ENCODE data around the gene RAX.
"Not testable (repeated sequence)": the region's sequence is repeated elsewhere in the genome, so short reads cannot be mapped to it uniquely, and the experiment has no call there.

Gene RAX

GRCh38 chr18:59263661-59264060, 9.6 kb downstream of the RAX start:
- H3K4me3 ChIP-seq (replicated peaks; ENCODE audit: insufficient read depth, low read length), result no peak overlapping the region
- no peak for TF ChIP-seq POLR2AphosphoS5 (IDR thresholded peaks at IDR 0.05; ENCODE audit: low read depth)
- TF ChIP-seq SPI1 (IDR thresholded peaks at IDR 0.05; ENCODE audit: borderline replicate concordance, low read depth), result no peak
- TF ChIP-seq, protein P1, sequence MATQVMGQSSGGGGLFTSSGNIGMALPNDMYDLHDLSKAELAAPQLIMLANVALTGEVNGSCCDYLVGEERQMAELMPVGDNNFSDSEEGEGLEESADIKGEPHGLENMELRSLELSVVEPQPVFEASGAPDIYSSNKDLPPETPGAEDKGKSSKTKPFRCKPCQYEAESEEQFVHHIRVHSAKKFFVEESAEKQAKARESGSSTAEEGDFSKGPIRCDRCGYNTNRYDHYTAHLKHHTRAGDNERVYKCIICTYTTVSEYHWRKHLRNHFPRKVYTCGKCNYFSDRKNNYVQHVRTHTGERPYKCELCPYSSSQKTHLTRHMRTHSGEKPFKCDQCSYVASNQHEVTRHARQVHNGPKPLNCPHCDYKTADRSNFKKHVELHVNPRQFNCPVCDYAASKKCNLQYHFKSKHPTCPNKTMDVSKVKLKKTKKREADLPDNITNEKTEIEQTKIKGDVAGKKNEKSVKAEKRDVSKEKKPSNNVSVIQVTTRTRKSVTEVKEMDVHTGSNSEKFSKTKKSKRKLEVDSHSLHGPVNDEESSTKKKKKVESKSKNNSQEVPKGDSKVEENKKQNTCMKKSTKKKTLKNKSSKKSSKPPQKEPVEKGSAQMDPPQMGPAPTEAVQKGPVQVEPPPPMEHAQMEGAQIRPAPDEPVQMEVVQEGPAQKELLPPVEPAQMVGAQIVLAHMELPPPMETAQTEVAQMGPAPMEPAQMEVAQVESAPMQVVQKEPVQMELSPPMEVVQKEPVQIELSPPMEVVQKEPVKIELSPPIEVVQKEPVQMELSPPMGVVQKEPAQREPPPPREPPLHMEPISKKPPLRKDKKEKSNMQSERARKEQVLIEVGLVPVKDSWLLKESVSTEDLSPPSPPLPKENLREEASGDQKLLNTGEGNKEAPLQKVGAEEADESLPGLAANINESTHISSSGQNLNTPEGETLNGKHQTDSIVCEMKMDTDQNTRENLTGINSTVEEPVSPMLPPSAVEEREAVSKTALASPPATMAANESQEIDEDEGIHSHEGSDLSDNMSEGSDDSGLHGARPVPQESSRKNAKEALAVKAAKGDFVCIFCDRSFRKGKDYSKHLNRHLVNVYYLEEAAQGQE (IDR thresholded peaks at IDR 0.05; ENCODE audit: insufficient replicate concordance, low read depth), result no peak
- TF ChIP-seq CTCF (IDR thresholded peaks at IDR 0.05; ENCODE audit: insufficient read depth, low read length), result no peak
- no peak for TF ChIP-seq GABPA (IDR thresholded peaks at IDR 0.05; ENCODE audit: low read depth)
- no peak for DNase-seq (ENCODE audit: low read depth in 1 of 2, low spot score in 1 of 2)
- H3K27me3 ChIP-seq (ENCODE audit: insufficient read depth, poor library complexity, severe bottlenecking), result peaks cover 57% of the 10 kb centered on the region
- H3K27ac ChIP-seq (replicated peaks), result no peak overlapping the region

- peaks cover 43% of the 10 kb centered on the region for H3K27me3 ChIP-seq (ENCODE audit: insufficient read depth, poor library complexity, severe bottlenecking)
- not testable (repeated sequence) for H3K4me3 ChIP-seq (replicated peaks; ENCODE audit: insufficient read depth, low read length)
Observed at GRCh38 chr18:59262243-59262642, 11.0 kb downstream of the RAX start.

DNA sequence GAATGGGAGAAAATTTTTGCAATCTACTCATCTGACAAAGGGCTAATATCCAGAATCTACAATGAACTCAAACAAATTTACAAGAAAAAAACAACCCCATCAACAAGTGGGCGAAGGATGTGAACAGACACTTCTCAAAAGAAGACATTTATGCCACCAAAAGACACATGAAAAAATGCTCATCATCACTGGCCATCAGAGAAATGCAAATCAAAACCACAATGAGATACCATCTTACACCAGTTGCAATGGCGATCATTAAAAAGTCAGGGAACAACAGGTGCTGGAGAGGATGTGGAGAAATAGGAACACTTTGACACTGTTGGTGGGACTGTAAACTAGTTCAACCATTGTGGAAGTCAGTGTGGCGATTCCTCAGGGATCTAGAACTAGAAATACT, 11.4 kb downstream of the RAX start:
- not testable (repeated sequence) for H3K4me3 ChIP-seq (replicated peaks; ENCODE audit: insufficient read depth, low read length); H3K27ac ChIP-seq (replicated peaks); DNase-seq (ENCODE audit: low read depth in 1 of 2, low spot score in 1 of 2)
- peaks cover 39% of the 10 kb centered on the region for H3K27me3 ChIP-seq (ENCODE audit: insufficient read depth, poor library complexity, severe bottlenecking)

More at GRCh38 chr18:59262243-59262642, 11.0 kb downstream of the RAX start:
- not testable (repeated sequence) for DNase-seq (ENCODE audit: low read depth in 1 of 2, low spot score in 1 of 2); H3K27ac ChIP-seq (replicated peaks)

DNA sequence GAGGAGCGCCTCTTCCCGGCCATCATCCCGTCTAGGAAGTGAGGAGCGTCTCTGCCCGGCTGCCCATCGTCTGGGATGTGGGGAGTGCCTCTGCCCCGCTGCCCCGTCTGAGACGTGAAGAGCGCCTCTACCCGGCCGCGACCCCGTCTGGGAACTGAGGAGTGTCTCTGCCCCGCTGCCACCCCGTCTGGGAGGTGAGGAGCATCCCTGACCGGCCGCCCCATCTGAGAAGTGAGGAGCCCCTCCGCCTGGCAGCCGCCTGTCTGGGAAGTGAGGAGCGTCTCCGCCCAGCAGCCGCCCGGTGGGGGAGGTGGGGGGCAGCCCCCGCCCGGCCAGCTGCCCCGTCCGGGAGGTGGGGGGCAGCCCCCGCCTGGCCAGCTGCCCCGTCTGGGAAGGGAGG, 17.8 kb downstream of the RAX start:
- H3K27ac ChIP-seq (replicated peaks); DNase-seq (ENCODE audit: low read depth in 1 of 2, low spot score in 1 of 2); H3K4me3 ChIP-seq (replicated peaks; ENCODE audit: insufficient read depth, low read length): not testable (repeated sequence)
- peaks cover 11% of the 10 kb centered on the region for H3K27me3 ChIP-seq (ENCODE audit: insufficient read depth, poor library complexity, severe bottlenecking)

DNA sequence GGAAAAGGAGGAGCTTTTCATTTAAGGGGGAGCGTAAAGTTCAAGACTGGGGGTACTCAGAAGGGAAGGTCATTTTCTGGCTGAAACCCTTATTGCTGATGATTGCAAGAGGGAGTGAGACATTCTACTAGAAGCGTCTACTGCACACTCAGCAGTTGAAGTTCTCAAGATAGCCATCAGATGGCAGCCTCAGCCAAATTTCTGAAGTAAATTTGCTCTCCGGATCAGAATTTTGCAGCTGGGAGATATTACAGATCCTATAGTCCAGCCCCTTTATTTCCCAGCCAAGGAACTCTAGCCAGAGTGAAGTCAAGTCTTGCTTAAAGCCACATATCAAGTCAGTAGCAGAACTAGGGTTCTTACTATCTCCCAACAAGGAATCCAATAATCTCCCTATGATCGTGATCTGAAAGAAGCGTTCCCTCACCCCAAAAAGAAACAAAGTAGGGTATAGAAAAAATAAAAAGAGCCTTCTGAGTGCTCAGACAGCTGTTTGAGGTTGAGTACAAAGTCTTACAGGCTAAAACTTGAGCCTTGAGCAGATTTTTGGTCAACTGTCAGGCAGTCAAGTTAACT, 24.0 kb downstream of the RAX start:
- no peak overlapping the region for H3K4me3 ChIP-seq (replicated peaks; ENCODE audit: insufficient read depth, low read length)
- DNase-seq (ENCODE audit: low read depth in 1 of 2, low spot score in 1 of 2), result peak in 1 of 2 experiments; percentile 55
- TF ChIP-seq CTCF (IDR thresholded peaks at IDR 0.05; ENCODE audit: insufficient read depth, low read length) (peak; percentile 80), POLR2AphosphoS5 (IDR thresholded peaks at IDR 0.05; ENCODE audit: low read depth) (no peak)
- no peak overlapping the region for H3K27ac ChIP-seq (replicated peaks)
- peaks cover 13% of the 10 kb centered on the region for H3K27me3 ChIP-seq (ENCODE audit: insufficient read depth, poor library complexity, severe bottlenecking)

GRCh38 chr18:59246796-59247195, 26.5 kb downstream of the RAX start:
- no peak overlapping the region for H3K27ac ChIP-seq (replicated peaks)
- no peak for DNase-seq (ENCODE audit: low read depth in 1 of 2, low spot score in 1 of 2)
- H3K4me3 ChIP-seq (replicated peaks; ENCODE audit: insufficient read depth, low read length), result no peak overlapping the region
- H3K27me3 ChIP-seq (ENCODE audit: insufficient read depth, poor library complexity, severe bottlenecking), result peaks cover 7% of the 10 kb centered on the region
- TF ChIP-seq GABPA (IDR thresholded peaks at IDR 0.05; ENCODE audit: low read depth) (no peak), POLR2AphosphoS5 (IDR thresholded peaks at IDR 0.05; ENCODE audit: low read depth) (no peak)

DNA sequence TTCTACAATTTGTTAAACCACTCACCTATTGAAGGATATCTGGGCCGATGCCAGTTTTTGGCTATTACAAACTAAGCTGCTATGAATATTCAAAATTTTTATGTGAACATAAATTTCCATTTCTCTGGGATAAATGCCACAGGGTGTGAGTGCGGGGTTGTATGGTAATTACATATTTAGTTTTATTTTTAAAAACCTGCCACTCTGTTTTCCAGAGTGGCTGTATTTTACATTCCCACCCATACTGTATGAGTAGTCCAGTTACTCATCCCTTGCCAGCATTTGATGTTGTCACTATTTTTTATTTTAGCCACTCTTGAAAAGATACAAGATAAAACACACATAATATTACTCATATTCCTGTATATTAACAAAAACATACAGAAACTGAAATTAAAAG, 30.3 kb downstream of the RAX start:
- no peak overlapping the region for H3K27ac ChIP-seq (replicated peaks)
- H3K4me3 ChIP-seq (replicated peaks; ENCODE audit: insufficient read depth, low read length), result no peak overlapping the region
- no peak for DNase-seq (ENCODE audit: low read depth in 1 of 2, low spot score in 1 of 2)
- no peaks in the 10 kb centered on the region for H3K27me3 ChIP-seq (ENCODE audit: insufficient read depth, poor library complexity, severe bottlenecking)
- TF ChIP-seq POLR2AphosphoS5 (IDR thresholded peaks at IDR 0.05; ENCODE audit: low read depth) (no peak), SPI1 (IDR thresholded peaks at IDR 0.05; ENCODE audit: borderline replicate concordance, low read depth) (no peak)
